GM10266 (cell line): ENCODE results near the gene SPDYE5.
"Not testable (repeated sequence)": the region's sequence is repeated elsewhere in the genome, so short reads cannot be mapped to it uniquely, and the experiment has no call there.

ENCODE experiments used
- DNase-seq: peaks from one replicate; pipeline ENCODE4 v3.0.0; 2012; ENCODE audit errors: extremely low spot score

SPDYE5 gene, protein sequence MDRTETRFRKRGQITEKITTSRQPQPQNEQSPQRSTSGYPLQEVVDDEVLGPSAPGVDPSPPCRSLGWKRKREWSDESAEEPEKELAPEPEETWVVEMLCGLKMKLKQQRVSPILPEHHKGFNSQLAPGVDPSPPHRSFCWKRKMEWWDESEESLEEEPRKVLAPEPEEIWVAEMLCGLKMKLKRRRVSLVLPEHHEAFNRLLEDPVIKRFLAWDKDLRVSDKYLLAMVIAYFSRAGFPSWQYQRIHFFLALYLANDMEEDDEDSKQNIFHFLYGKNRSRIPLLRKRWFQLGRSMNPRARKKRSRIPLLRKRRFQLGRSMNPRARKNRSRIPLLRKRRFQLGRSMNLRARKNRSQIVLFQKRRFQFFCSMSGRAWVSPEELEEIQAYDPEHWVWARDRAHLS

GRCh38 chr7:75492020-75492419 is at the start of gene SPDYE5:
TSS of gene SPDYE5 (plus strand) at chr7:75492320. CDS start at chr7:75494048, 1,728 bp downstream.
- not testable (repeated sequence) for DNase-seq

DNA sequence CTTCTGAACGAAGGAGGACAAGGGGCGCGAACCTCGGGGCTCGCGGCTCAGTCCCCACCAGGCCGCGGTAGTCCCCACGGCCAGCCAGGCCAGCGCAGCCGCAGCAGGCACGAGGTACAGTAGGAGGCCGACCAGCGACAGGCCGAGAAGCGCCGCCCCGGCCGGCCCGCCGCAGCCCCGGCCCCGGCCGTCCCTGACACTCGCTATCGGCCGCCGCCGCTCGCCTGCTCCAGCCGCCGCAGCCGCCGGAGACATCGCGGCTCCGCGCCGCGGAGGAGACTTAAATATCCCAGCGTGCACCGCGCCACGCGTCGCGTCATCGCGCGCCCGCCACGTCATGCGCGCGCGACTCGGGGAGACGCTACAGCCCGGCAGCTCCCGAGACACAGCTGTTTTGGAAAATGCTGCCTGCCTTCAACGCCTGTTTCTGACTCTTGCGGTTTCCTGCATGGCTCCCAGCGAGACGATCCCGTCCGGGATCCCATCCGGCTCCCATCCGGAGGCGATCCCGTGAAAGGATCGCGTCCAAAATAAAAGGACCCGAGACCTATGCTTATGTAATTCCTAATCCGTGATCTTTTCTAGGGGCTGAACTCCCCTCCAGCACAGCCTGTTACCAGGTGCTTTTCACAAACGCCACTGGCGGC is 49.5 kb upstream of the SPDYE5 start:
- DNase-seq = not testable (repeated sequence)

DNA sequence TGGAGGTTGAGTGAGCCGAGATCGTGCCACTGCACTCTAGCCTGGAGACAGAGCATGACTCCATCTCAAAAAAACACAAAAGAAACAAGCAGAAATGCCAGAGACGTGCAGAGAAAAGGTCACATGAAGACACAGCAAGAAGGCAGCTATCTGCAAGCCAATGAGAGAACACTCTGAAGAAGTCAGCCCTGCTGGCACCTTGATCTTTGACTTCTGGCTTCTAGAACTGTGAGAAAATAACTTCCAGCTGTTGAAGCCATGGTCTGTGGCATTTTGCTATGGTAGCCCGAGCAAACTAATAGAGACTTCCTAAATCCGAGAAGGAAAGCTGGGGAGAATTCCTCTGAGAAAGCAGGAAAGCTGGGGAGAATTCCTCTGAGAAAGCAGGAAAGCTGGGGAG is 42.2 kb upstream of the SPDYE5 start:
- DNase-seq = not testable (repeated sequence)

- not testable (repeated sequence) for DNase-seq
Measured at GRCh38 chr7:75452494-75452955, 39.6 kb upstream of the SPDYE5 start.

DNA sequence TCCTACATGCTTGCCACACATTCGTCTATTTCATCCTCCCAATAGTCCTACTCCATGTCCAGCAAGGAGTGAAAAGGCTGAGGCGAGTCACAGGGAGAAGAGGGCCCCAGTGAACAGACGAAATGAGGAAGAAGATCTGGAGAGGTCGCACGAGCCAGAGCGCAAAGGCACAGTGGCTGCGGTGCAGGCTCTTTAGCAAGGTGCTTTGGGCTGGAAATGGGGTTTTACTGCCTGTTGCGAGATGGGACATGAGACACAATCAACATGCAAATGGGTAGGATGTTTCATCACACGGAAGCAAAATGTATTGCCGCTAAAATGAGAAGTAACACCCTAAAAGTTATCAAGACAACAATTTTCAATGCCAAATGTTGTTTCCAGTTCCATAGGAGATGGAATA is 35.7 kb upstream of the SPDYE5 start:
- DNase-seq = not testable (repeated sequence)

DNA sequence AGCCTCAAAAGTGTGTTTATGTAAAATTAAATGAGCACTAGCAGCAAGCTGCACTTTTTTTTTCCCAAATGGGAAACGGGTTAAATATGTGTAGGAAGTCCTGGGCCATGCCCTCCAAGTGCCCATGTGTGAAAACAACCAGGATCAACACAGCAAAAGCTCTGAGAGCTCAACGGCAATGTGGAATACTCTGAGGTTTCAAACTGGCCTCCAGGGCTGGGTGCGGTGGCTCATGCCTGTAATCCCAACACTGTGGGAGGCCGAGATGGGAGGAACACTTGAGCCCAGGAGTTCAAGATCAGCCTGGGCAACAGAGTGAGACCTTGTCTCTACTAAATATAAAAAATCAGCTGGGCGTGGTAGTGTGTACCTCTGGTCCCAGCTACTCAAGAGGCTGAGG is 34.1 kb upstream of the SPDYE5 start:
- not testable (repeated sequence) for DNase-seq

DNA sequence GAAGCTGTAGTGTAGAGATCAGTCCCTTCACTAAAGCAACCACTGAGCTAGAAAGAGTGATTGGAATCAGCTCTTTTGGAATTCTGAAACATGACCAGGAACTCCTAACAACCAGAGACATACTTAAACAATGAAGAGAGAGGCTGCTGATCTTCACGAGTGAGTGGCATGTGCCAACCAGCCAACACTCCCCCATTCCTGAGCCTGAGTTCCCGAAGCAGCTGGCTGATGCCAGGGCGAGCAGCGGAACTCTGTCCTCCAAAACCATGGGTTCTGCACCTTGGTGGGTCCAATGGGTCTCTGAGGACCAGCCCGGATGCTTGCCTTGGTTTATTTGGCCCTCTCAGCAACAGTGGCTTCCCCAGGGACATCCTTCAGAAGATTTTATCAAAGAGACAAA is 31.6 kb upstream of the SPDYE5 start:
- DNase-seq = not testable (repeated sequence)

DNA sequence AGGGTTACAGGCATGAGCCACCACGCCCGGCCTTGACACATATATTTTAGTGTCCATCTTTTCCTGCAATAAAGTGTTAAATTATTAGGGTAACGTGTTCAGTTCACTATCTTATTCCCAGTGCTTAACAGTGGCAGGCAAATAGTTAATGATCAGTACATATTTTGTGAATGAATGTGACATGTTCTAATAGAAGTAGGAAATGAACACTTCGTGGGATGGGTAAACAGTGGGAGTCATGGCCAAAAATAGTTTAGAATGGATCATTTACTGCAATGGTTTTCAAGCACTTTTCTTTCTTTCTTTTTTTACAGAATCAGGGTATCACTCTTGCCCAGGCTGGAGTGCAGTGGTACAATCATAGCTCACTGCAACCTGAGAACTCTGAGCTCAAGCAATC is 22.0 kb upstream of the SPDYE5 start:
- not testable (repeated sequence) for DNase-seq

DNA sequence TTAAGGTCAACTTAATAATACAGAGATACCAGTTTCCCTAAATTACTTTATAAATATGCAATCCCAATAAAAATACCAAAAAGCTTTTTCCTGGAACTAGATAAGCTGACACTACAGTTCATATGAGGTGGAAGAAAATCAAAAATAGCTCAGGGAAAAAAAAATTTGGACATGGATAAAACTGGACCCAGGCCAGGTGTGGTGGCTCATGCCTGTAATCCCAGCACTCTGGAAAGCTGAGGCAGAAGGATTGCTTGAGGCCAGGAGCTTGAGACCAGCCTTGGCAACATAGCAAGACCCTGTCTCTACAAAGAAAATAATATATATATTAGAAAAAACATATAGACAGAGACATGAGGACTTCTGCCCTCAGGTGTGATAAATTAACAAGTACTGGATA is 14.7 kb upstream of the SPDYE5 start:
- not testable (repeated sequence) for DNase-seq

DNA sequence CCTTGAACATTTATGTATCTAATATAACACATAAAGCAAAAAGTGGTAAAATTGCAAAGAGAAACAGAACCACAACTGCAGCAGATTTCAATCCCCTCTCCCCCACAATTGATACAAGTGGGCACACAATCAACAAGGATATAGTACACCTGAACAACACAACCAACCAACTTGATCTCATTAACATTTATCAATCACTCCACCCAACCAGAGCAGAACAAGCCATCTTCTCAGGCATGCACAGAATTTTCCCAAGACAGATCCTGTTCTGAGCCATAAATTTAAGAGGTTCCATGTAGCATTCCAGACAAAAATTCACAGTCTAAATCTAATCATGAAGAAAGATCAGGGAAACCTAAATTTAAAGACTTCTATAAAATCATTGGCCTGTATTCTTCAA is 11.8 kb upstream of the SPDYE5 start:
- DNase-seq = not testable (repeated sequence)

GRCh38 chr7:75485355-75485978 is 6.7 kb upstream of the SPDYE5 start:
- DNase-seq = not testable (repeated sequence)

GRCh38 chr7:75485979-75486643 is 6.0 kb upstream of the SPDYE5 start, which contains the start of gene POM121C:
TSS of gene POM121C (minus strand) at chr7:75486299. CDS start at chr7:75441496, 44,803 bp downstream.
- DNase-seq = peak; percentile 79

DNA sequence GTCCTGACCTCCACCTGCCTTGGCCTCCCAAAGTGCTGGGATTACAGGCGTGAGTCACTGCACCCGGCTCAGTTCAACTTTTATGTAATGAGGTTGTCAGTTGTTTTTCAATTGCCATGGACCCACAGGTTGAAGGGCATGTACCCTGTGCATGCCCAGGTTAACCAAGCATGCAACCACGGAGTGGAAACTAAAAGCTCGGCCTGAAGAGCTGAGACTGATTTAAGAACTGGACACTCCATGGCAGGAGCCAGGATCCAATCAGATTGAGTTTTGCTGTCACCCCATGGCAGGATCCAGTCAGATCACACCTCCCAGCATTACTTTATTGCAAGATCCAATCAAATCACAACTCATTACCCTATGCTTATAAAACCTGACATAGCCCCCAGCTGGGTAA is 16.9 kb downstream of the SPDYE5 start:
- DNase-seq = not testable (repeated sequence)

DNA sequence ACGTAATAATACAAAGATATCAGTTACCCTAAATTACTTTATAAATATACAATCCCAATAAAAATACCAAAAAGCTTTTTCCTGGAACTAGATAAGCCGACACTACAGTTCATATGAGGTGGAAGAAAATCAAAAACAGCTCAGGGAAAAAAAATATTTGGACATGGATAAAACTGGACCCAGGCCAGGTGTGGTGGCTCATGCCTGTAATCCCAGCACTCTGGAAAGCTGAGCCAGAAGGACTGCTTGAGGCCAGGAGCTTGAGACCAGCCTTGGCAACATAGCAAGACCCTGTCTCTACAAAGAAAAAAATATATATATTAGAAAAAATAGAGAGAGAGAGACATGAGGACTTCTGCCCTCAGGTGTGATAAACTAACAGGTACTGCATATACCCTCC is 26.7 kb downstream of the SPDYE5 start:
- not testable (repeated sequence) for DNase-seq

GRCh38 chr7:75521727-75522126 is 29.6 kb downstream of the SPDYE5 start:
- not testable (repeated sequence) for DNase-seq

DNA sequence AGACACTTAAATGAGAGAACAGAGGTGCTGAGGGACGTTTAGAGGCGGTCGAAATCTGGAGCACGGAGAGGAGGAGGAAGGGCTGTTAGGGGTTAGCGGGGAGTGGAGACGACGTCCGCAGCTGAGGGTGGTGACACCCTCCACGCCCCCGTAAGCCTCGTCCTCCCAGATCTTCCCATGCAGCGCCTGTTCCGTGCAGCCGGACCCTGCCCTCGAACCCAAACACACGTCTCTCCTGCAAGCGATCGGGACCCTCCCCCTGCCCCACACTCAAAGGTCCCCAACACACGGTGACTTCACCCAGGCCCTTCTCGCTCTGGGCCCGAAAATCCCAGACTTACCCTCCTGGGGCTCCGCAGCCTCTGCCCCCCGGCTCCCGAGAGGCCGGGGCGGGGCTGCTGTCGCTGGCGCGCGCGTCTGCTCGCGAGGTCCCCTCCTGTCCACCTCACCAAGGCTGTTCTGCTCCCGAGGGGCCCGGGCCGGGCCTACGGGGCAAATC is 35.2 kb downstream of the SPDYE5 start:
- not testable (repeated sequence) for DNase-seq
